SK-N-SH treated with all-trans-retinoic acid at 6 μM for 48 hours (cell line): Measurements from ENCODE around the gene ZFYVE28.
"Not testable (repeated sequence)": the region's sequence is repeated elsewhere in the genome, so short reads cannot be mapped to it uniquely, and the experiment has no call there.

Source experiments
- ATAC-seq: fragments of 200-7000 bp; cut with Tn5 transposase; 3 replicates; pipeline ENCODE4 v1.9.1; 2020; ENCODE audit warnings: mild to moderate bottlenecking, moderate library complexity
- ARNTL ChIP-seq: fragments of 450-650 bp; formaldehyde crosslinking; IDR thresholded peaks from 2 replicates; pipeline ENCODE4 v1.5.0; 2020; ENCODE audit warnings: low read depth, mild to moderate bottlenecking, moderate library complexity, borderline replicate concordance
- BACH2 ChIP-seq: fragments of 250-450 bp; sonication (Bioruptor Pico); IDR thresholded peaks from 2 replicates; pipeline ENCODE4 v1.9.0; 2021; ENCODE audit warnings: mild to moderate bottlenecking, borderline replicate concordance
- ESRRG ChIP-seq: fragments of 250-450 bp; sonication (Bioruptor Pico); IDR thresholded peaks from 2 replicates; pipeline ENCODE4 v1.6.1; 2021; ENCODE audit warnings: mild to moderate bottlenecking
- GLIS3 ChIP-seq: fragments of 250-450 bp; sonication (Bioruptor Pico); IDR thresholded peaks from 2 replicates; pipeline ENCODE4 v1.5.0; 2020; ENCODE audit warnings: mild to moderate bottlenecking, moderate library complexity
- ISL1 ChIP-seq: fragments of 250-450 bp; sonication (Bioruptor Pico); IDR thresholded peaks from 2 replicates; pipeline ENCODE4 v2.1.2; 2022; ENCODE audit warnings: mild to moderate bottlenecking, moderate library complexity
- OSR1 ChIP-seq: fragments of 250-450 bp; sonication (Bioruptor Pico); IDR thresholded peaks from 2 replicates; pipeline ENCODE4 v1.8.0; 2022; ENCODE audit warnings: moderate library complexity, mild to moderate bottlenecking, inconsistent platforms
- PPARA ChIP-seq: fragments of 250-450 bp; sonication (Bioruptor Pico); IDR thresholded peaks from 2 replicates; pipeline ENCODE4 v1.5.0; 2020; ENCODE audit warnings: mild to moderate bottlenecking, borderline replicate concordance
- RARB ChIP-seq: fragments of 250-450 bp; sonication (Bioruptor Pico); IDR thresholded peaks from 2 replicates; pipeline ENCODE4 v1.8.0; 2021; ENCODE audit warnings: mild to moderate bottlenecking, moderate library complexity
- SNAI2 ChIP-seq: fragments of 250-450 bp; sonication (Bioruptor Pico); IDR thresholded peaks from 2 replicates; pipeline ENCODE4 v1.5.0; 2020; ENCODE audit warnings: mild to moderate bottlenecking, moderate library complexity
- TCF4 ChIP-seq: fragments of 250-450 bp; sonication (Bioruptor Pico); IDR thresholded peaks from 2 replicates; pipeline ENCODE4 v1.8.0; 2021; ENCODE audit warnings: mild to moderate bottlenecking, moderate library complexity, borderline replicate concordance
- TOX ChIP-seq: fragments of 250-450 bp; sonication (Bioruptor Pico); IDR thresholded peaks from 2 replicates; pipeline ENCODE4 v1.8.0; 2021; ENCODE audit warnings: mild to moderate bottlenecking, moderate library complexity, borderline replicate concordance
- ZC3H10 ChIP-seq: fragments of 250-450 bp; sonication (Bioruptor Pico); IDR thresholded peaks from 2 replicates; pipeline ENCODE4 v1.5.1; 2021; ENCODE audit warnings: mild to moderate bottlenecking, moderate library complexity
- ZFP3 ChIP-seq: fragments of 250-450 bp; sonication (Bioruptor Pico); IDR thresholded peaks from 2 replicates; pipeline ENCODE4 v1.5.0; 2020; ENCODE audit warnings: mild to moderate bottlenecking, moderate library complexity
- ZFP30 ChIP-seq: fragments of 450-650 bp; formaldehyde crosslinking; IDR thresholded peaks from 2 replicates; pipeline ENCODE4 v1.5.0; 2022; ENCODE audit warnings: mild to moderate bottlenecking, moderate library complexity
- ZNF565 ChIP-seq: fragments of 450-650 bp; formaldehyde crosslinking; conservative IDR thresholded peaks from 2 replicates; pipeline ENCODE4 v1.5.0; 2020; ENCODE audit warnings: low read depth, mild to moderate bottlenecking, moderate library complexity
- ZNF70 ChIP-seq: fragments of 450-650 bp; formaldehyde crosslinking; IDR thresholded peaks from 2 replicates; pipeline ENCODE4 v1.5.0; 2020; ENCODE audit warnings: mild to moderate bottlenecking, moderate library complexity
- ZNF8 ChIP-seq: fragments of 450-650 bp; formaldehyde crosslinking; IDR thresholded peaks from 2 replicates; pipeline ENCODE4 v1.5.0; 2020; ENCODE audit warnings: mild to moderate bottlenecking, moderate library complexity
- TF ChIP-seq, protein P1 (sequence below): fragments of 250-450 bp; sonication (Bioruptor Pico); IDR thresholded peaks from 2 replicates; pipeline ENCODE4 v1.5.1; 2021; ENCODE audit warnings: mild to moderate bottlenecking, moderate library complexity
- TF ChIP-seq, protein P2 (sequence below): fragments of 250-450 bp; sonication (Bioruptor Pico); IDR thresholded peaks from 2 replicates; pipeline ENCODE4 v1.8.0; 2021; ENCODE audit warnings: low read depth, mild to moderate bottlenecking, moderate library complexity, borderline replicate concordance
- TF ChIP-seq, protein P3 (sequence below): fragments of 250-450 bp; sonication (Bioruptor Pico); IDR thresholded peaks from 2 replicates; pipeline ENCODE4 v1.5.1; 2020; ENCODE audit warnings: low read depth, mild to moderate bottlenecking, moderate library complexity

Gene ZFYVE28

DNA sequence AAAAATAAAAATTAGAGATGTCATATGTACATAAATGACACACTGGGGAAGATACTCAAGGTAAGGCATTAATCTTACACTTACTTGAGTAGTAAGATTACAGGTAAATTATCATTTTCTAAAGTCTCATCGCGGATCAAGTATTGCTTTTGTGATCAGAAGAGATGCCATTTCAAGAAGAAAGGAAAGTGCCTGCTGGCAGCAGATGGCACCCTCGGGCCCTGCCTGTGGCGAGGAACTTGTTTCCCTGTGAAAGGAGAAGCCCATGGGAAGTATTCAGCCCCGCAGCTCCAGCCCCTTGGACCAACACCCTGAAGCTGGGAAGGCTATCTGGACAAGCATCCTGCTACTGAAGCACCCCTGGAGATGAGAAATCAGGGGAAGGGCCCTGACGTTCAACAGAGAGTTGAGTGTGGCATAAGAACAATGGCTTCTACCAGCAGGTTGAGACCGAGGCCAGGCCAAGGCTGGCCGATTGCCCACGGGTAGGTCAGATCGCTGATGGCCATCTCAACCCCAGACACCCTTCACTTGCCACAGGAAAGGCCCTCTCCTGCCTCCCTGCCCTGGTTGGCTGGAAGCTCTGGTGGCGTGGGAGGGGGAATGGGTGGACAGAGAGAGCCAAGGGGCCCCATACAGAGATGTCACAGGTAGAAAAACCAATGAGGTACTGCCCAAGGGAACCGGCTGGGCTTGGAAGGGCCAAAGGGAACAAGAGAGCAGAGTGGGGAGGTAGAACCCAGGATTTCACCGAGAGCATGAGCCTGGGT lies 137.7 kb downstream of the ZFYVE28 start (continued):
- no peak for TF ChIP-seq GLIS3 (CRISPR knock-in tag)
- TF ChIP-seq ZFP30 (CRISPR knock-in tag): no peak

DNA sequence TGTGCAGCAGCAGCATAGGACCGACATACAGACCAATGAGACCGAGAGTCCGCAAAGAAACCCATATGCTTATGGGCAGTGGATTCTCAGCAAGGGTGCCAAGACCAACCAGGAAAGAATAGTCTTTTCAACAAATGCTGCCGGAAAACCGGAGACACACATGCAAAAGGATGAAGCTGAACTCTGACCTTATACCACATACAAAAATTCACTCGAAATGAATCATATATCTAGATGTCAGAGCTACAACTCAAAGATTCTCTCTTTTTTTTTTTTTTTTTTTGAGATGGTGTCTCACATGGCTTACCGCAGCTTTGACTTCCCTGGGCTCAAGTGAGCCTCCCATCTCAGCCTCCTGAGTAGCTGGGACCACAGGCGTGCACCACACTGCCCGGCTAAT lies 140.5 kb downstream of the ZFYVE28 start:
- no peak for ATAC-seq
- TF ChIP-seq ZNF8 (CRISPR knock-in tag) (no peak), ZC3H10 (CRISPR knock-in tag) (no peak), GLIS3 (CRISPR knock-in tag) (no peak), OSR1 (CRISPR knock-in tag) (no peak), ISL1 (CRISPR knock-in tag) (no peak), PPARA (CRISPR knock-in tag) (no peak), ARNTL (no peak), ZFP30 (CRISPR knock-in tag) (no peak), ZNF565 (CRISPR knock-in tag) (no peak), ESRRG (CRISPR knock-in tag) (no peak)
- TF ChIP-seq, protein P1, sequence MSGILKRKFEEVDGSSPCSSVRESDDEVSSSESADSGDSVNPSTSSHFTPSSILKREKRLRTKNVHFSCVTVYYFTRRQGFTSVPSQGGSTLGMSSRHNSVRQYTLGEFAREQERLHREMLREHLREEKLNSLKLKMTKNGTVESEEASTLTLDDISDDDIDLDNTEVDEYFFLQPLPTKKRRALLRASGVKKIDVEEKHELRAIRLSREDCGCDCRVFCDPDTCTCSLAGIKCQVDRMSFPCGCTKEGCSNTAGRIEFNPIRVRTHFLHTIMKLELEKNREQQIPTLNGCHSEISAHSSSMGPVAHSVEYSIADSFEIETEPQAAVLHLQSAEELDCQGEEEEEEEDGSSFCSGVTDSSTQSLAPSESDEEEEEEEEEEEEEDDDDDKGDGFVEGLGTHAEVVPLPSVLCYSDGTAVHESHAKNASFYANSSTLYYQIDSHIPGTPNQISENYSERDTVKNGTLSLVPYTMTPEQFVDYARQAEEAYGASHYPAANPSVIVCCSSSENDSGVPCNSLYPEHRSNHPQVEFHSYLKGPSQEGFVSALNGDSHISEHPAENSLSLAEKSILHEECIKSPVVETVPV (CRISPR knock-in tag): no peak
- TF ChIP-seq, protein P2, sequence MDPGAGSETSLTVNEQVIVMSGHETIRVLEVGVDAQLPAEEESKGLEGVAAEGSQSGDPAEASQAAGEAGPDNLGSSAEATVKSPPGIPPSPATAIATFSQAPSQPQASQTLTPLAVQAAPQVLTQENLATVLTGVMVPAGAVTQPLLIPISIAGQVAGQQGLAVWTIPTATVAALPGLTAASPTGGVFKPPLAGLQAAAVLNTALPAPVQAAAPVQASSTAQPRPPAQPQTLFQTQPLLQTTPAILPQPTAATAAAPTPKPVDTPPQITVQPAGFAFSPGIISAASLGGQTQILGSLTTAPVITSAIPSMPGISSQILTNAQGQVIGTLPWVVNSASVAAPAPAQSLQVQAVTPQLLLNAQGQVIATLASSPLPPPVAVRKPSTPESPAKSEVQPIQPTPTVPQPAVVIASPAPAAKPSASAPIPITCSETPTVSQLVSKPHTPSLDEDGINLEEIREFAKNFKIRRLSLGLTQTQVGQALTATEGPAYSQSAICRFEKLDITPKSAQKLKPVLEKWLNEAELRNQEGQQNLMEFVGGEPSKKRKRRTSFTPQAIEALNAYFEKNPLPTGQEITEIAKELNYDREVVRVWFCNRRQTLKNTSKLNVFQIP (CRISPR knock-in tag): no peak

DNA sequence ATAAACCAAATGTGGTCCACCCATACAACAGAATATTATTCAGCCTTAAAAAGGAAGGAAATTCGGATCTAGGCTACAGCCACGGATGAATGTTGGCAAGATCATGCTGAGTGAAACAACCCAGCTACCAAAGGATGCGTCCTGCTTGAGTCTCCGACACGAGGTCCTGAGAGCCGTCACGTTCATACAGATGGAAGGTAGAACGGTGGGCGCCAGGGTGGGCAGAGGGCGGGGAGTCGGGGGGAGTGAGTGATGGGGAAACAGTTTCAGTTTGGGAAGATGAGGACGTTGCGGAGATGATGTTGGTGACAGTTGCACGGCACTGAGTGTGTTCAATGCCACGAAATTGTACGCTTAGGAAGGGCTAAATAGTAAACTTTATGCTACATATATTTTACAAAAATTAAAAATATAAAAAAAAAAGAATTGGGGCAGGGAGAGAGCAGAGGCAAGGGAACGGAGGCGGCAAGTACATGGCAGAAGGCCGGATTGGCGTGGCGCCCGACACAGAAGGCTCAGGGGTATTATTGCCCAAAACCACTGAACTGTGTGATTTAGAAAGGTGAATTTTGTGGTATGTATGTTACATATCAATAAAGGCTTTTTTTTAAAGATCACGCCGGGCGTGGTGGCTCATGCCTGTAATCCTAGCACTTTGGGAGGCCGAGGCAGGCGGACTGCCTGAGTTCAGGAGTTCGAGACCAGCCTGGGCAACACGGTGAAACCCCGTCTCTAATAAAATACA lies 141.7 kb downstream of the ZFYVE28 start:
- TF ChIP-seq TOX (CRISPR knock-in tag): no peak
- no peak for TF ChIP-seq ZFP3
- no peak for ATAC-seq

DNA sequence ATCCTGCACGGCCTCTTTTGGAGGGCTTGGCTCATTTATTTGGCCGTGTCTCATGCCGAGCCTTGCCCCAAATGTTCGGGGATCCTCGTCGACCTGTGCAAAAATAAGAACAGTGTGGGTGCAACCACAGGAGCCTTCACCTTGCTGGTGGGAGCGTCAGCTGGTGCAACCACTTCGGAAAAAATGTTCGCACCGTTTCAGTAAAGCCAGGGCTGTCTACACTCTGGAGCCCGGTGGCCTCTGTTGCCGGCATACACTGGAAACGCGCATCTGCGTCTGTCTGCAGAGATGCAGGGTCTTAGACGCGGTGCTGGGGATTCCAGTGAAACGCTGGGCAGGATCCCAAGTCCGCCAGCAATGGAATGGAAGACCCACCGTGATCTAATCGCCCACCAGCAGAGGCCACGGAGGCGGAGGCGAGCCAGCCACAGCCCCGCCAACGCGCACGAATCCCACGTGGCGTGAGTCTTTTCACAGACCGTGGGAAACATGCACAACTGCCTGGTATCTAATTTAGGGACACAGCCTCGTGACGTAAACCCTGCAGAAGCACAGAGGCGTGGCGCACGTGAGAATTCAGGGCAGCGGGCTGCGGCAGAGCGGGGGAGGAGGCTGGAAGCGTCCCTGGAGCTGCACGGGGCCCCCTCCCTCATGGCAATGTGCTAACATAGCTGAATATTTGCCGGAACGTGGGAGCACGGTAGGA lies 142.7 kb downstream of the ZFYVE28 start:
- no peak for TF ChIP-seq TCF4 (CRISPR knock-in tag)
- TF ChIP-seq TOX (CRISPR knock-in tag): no peak
- no peak for TF ChIP-seq ZC3H10 (CRISPR knock-in tag)
- no peak for TF ChIP-seq ZNF70
- TF ChIP-seq BACH2 (CRISPR knock-in tag): no peak
- TF ChIP-seq RARB (CRISPR knock-in tag): no peak
- no peak for TF ChIP-seq ARNTL
- TF ChIP-seq, protein P3, sequence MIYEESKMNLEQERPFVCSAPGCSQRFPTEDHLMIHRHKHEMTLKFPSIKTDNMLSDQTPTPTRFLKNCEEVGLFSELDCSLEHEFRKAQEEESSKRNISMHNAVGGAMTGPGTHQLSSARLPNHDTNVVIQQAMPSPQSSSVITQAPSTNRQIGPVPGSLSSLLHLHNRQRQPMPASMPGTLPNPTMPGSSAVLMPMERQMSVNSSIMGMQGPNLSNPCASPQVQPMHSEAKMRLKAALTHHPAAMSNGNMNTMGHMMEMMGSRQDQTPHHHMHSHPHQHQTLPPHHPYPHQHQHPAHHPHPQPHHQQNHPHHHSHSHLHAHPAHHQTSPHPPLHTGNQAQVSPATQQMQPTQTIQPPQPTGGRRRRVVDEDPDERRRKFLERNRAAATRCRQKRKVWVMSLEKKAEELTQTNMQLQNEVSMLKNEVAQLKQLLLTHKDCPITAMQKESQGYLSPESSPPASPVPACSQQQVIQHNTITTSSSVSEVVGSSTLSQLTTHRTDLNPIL: no peak
- TF ChIP-seq, protein P2 (CRISPR knock-in tag): no peak
- no peak for TF ChIP-seq SNAI2 (CRISPR knock-in tag)
- no peak for TF ChIP-seq ZFP30 (CRISPR knock-in tag)
- no peak for TF ChIP-seq ZNF8 (CRISPR knock-in tag)
- no peak for TF ChIP-seq ESRRG (CRISPR knock-in tag)
- TF ChIP-seq, all 23 proteins: peak for 0
- no peak for ATAC-seq

DNA sequence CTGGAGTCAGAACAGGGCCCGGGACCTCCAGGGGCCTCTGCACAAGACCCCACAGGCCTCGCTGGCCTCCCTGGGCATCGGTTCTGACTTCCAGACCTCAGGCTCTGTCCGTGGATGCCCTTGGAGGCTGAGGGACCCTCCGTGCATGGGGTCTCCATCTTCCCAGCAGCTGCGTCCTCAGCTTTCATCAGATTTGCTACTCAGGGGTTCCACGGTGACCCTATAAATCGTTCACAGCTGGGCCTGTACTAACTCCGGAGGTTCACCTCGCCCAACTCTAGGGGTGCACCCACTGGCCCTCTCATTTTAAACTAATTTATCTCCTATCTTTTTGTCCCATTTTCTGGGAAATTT lies 143.4 kb downstream of the ZFYVE28 start:
- ATAC-seq: not testable (repeated sequence)
